Stimulated activated naive CD8-positive, alpha-beta T cell treated with anti-CD3 and anti-CD28 coated beads, Interleukin-15, Interleukin-2, amounts not matched to agents 100 U/mL and 50 U/mL, for 24 hours (primary cell): ENCODE measurements around the gene SETD2.
A peak's percentile ranks its signal among the peaks of the same experiment; 100 is the strongest.
"Not testable (repeated sequence)": the region's sequence is repeated elsewhere in the genome, so short reads cannot be mapped to it uniquely, and the experiment has no call there.

Source experiments
- ATAC-seq: fragments of 150-1000 bp; cut with Tn5 transposase; one replicate; pipeline ENCODE4 v1.10.0; 2021
- DNase-seq: peaks from one replicate; pipeline ENCODE4 v3.0.0; 2021

The SETD2 gene

GRCh38 chr3:47035645-47036044 lies 128.3 kb downstream of the SETD2 start:
- ATAC-seq, result no peak
- no peak for DNase-seq

GRCh38 chr3:47034868-47035489 lies 128.9 kb downstream of the SETD2 start:
- no peak for DNase-seq
- no peak for ATAC-seq

DNA sequence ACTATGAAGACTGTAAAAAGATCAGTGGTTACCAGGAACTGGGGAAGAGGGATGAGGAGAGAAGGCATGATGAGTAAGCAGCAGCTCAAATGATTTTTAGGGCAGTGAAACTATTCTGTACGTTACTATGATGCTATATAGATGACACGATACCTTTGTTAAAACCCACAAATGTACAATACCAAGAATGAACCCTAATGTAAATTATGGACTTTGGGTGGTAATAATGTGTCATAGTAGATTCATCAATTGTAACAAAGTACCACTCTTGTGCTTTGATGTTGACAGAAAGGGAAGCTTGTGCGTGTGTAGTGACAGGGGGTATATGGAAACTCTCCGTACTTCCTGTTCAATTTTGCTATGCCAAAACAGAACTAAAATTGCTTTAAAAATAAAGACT lies 132.9 kb downstream of the SETD2 start:
- not testable (repeated sequence) for DNase-seq
- peak; percentile 97 for ATAC-seq

DNA sequence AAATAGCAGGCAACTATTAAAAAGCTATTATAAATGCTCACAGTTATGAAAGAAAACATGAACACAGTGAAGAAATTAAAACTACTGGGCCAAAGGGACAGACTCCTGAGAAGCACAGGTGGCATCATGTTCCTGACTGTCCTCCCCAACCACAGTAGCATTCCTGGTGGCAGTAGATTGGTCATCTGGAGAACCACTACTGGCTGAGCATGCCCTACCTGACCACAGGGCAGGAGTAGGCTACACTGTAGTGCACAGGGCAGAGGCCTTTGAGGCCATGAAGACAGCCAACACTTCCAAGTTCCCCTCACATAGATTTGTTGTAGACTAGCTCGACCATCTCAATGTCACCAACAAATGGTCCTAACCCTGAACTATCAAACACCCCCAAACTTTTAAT lies 135.2 kb downstream of the SETD2 start:
- ATAC-seq (no peak), DNase-seq (no peak)

DNA sequence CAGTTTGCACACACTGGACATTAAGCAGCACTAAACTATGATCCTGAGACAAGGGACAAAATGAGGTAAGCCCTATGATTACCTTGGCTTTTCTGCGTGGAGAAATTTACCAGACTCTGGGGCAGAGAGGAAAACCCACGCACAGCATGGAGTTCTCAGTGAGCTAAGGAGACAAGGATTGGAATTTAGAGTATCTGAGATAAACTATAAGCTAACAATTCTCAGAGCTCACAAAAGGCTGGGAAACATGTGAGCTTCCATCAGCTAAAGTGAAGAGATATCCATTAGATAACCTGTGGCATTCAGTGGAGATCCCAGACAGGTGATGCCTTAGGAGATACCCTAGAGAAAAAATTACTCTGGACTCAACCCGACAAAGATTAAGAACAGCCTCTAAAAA lies 135.8 kb downstream of the SETD2 start:
- ATAC-seq, result no peak
- no peak for DNase-seq

DNA sequence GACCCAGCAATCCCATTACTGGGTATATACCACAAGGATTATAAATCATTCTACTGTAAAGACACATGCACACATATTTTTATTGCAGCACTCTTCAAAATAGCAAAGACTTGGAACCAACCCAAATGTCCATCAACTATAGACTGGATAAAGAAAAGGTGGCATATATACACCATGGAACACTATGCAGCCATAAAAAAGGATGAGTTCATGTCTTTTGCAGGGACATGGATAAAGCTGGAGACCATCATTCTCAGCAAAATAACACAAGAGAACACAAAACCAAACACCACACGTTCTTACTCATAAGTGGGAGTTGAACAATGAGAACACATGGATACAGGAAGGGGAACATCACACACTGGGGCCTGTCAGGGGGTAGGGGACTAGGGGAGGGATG lies 137.5 kb downstream of the SETD2 start:
- not testable (repeated sequence) for DNase-seq, ATAC-seq

GRCh38 chr3:47024932-47025331 lies 139.0 kb downstream of the SETD2 start:
- no peak for ATAC-seq
- no peak for DNase-seq

- DNase-seq (no peak), ATAC-seq (no peak)
Measured at GRCh38 chr3:47022641-47023071, 141.3 kb downstream of the SETD2 start.

DNA sequence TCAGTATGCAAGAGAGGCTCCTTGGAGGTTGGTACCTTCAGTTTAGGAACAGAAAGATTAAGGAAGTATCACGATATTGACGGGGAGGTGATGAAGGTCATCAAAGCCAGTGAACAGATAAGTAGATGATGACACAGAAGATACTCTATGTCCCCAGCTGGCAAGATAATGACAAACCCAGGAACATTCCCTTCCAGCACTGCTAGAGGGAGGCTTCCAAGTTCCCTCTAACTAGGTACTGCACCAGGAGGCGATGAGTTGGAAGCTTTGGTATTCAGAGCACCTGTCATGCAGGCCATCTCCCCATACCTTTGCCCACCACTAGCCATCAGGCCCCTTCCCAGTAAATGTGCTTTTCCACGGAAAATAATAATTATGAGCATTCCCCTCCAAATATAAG lies 143.6 kb downstream of the SETD2 start:
- DNase-seq, result no peak
- no peak for ATAC-seq

- no peak for DNase-seq
- ATAC-seq, result peak; percentile 82
Measured at GRCh38 chr3:47019201-47019600, 144.7 kb downstream of the SETD2 start.

DNA sequence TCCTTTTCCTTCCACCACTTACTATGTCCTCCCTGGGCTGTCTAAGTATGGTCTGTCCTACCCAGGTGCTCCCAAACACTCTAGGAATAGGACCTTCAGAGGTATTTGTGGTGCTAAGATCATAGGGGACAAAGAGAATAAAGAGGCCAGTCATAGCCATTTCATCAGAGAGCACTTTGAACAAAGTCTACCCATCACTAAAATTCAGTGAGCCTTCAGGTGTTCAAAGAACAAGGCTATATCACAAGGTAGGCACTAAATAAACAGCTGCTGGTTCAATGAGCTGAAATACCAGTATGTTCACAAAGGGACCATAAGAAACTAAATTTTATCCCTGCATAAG lies 145.7 kb downstream of the SETD2 start:
- DNase-seq (no peak), ATAC-seq (no peak)

GRCh38 chr3:47017504-47018268 lies 146.2 kb downstream of the SETD2 start:
- no peak for ATAC-seq
- DNase-seq, result no peak

- ATAC-seq, result peak; percentile 84
- peak; percentile 45 for DNase-seq
Measured at GRCh38 chr3:47016934-47017435, 146.9 kb downstream of the SETD2 start.

DNA sequence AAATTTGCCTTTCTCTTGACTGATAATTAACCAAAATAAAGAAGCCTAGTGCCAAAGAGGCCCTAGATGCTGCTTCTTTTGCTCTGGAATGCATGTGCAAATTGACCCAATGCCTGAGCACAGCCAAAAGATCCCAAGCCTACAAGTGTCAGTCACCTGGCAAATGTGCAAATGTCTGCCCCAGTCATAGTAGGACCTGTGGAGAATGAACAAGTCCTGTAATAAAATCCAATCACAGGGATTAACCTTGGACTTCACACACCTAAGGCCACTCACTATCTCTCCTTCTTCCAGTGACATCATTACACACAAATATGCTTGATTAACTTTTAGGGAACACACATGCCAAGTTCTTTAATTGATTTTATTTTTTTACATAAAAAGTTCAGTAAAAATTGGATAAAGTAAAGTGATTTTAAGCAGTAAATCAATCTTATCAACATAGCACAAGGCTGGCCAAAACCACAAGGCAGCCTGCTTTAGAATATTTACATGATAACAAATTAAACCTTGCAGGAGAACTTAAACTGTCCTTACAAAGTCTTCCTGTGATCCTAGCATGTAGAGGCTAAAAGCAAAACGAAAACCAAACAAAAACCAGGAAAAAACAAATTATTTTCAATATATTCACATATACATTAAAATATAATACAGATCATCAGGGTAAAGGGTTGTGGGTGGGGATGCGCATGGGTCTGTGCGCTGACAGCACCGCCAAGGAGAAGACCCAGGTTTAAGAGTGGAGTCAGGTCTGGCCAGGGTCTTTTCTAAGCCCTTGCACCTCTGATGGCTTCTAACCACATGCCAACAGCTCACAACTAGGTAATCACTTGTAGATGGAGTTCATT lies 147.6 kb downstream of the SETD2 start:
- DNase-seq (no peak), ATAC-seq (no peak)

- ATAC-seq, result no peak
Measured at GRCh38 chr3:47015151-47015550, 148.8 kb downstream of the SETD2 start.

GRCh38 chr3:47014036-47014435 lies 149.9 kb downstream of the SETD2 start:
- ATAC-seq, result no peak

More at GRCh38 chr3:47015151-47015550, 148.8 kb downstream of the SETD2 start:
- DNase-seq, result no peak

GRCh38 chr3:47013231-47013630 lies 150.7 kb downstream of the SETD2 start:
- ATAC-seq (no peak), DNase-seq (no peak)

More at GRCh38 chr3:47014036-47014435, 149.9 kb downstream of the SETD2 start:
- no peak for DNase-seq

DNA sequence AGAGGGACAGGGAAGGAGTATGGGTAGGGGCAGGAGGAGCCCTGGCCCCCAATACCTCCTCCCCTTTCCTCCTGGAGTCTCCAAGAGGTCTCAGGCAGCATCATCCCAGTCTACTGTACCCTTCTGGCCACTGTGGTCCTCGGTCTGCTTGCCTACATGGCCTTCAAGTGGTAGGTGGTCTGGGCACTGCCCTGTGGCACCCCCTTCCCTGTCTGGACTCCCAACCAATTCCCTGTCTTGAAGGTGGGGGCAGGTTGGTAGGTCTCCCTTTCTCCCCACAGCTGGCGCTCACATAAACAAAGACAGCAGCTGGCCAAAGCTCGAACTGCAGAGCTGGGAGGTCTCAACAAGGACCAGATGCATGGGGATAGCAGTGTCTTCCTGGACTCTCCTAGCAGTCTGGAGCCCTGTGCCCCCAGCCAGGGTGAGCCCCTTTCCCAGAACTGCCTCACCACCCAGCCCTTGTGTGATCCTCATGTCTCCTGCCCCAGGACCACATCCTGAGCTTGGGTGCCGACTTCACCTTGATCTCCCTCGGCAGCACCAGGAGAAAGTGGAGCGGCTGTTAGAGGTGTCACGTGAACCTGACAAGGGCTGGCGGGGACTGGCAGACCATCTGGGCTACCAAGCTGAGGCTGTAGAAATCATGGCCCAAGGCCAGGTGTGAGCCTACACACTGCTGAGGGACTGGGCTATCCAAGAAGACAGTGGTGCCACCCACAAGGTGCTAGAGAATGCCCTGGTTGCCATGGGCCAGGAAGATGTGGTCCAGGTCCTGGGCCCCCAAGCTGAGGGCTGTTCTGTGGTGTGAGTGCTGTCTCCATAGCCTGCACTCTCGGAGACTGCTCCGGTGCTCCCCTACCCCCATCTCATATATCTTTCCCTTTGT lies 151.3 kb downstream of the SETD2 start:
- DNase-seq, result no peak
- ATAC-seq, result no peak

DNA sequence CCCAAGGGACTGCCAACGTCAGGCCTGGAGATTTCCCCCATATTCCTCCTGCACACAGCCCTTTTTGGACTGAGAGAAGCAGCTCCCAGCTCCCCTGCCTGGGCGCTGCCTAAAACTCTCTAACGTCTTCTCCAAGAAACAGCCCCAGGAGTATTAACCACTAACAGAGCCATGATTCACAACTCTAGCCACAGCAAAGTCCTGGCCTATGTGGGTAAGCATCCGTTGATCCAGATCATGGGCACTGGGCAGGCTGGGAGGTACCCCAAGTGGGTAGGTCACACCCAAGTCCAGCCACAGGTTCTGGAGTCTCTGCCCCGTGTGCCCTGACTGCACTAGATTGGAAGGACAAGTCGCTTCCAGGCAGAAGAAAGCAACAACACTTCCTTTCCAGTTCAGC lies 152.5 kb downstream of the SETD2 start:
- no peak for ATAC-seq
- DNase-seq, result no peak

DNA sequence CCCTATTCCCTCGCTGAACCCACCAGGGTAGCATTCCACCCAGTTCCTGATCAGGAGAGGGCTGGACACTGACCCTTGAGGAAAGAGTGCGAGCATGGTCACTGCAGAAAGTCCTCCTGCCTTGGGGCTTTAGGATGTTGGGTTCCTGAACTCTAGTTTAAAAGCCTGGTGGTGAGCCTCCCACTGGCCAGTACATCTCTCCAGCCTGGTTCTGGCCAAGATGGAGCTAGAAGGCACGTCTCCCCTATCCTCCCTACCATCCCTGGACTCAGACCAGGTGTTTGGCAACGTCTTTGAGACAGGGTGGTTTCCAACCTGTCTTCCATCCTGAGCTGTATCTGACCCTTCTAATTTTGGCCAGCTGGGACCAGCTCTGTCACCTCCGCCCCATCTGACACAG lies 153.0 kb downstream of the SETD2 start:
- ATAC-seq (no peak), DNase-seq (no peak)

DNA sequence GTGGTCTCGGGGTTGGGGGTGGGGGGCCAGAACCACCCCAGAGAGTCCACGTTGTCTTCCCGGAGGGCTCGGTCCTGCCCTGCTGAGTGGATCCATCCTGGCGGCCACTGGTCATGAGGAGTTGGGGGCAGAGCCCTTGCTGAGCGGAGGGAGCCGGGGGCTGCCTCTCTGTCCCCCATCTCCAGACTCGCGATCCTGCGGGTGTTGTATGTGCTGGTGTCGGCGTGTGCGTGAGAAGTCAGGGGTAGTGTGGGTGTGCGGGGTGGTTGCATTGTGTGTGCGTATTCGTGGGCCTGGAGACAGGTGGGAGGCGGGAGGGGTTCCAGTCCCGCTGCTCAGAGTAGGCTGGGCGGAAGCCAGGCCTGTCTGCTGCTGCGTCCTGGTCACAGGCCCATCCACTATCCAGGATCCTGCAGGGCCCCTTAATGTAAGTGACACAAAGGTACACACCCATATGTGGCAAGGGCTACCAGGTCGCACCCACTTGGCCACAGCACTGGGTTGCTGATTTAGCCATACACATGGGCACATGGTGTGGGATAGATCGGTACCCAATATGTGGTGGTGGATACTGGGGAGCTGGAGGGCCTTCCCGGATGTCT lies 153.7 kb downstream of the SETD2 start:
- ATAC-seq, result no peak
- no peak for DNase-seq
